CD4-positive, CD25-positive, alpha-beta regulatory T cell (primary cell): ENCODE data around the gene EFNB2. TPM values are rescaled to one million over a fixed set of nuclear protein-coding genes. Genes with fewer than 3 reads are reported as not detected.

Experiments
- ATAC-seq, 2 donors: fragments of 150-1000 bp; cut with Tn5 transposase; one replicate each; pipeline ENCODE4 v1.10.0; 2021; ENCODE audit warnings: low read depth in 2 of 2, moderate number of reproducible peaks in 2 of 2, moderate library complexity in 1 of 2
- DNase-seq, 3 donors: peaks; one replicate each; pipeline versions ENCODE4 v3.0.0 to v3.0.0-alpha.2; 2012 to 2022; ENCODE audit warnings: mixed read lengths in 1 of 3
- H3K27ac ChIP-seq: one replicate; pipeline ENCODE4 v1.7.0; 2013; ENCODE audit warnings: mild to moderate bottlenecking, low read length; ENCODE audit not compliant: insufficient read depth, poor library complexity, severe bottlenecking
- H3K27me3 ChIP-seq: one replicate; pipeline ENCODE4 v1.7.0; 2013; ENCODE audit warnings: low read length; ENCODE audit not compliant: control insufficient read depth, insufficient read depth
- H3K36me3 ChIP-seq: one replicate; pipeline ENCODE4 v1.7.0; 2013; ENCODE audit warnings: mild to moderate bottlenecking, low read length, moderate library complexity; ENCODE audit not compliant: control insufficient read depth, insufficient read depth
- H3K4me1 ChIP-seq: 2 replicates; pipeline ENCODE4 v1.7.0; 2013; ENCODE audit warnings: mild to moderate bottlenecking, low read length; ENCODE audit not compliant: insufficient read depth, control insufficient read depth, poor library complexity, severe bottlenecking
- H3K4me3 ChIP-seq: one replicate; pipeline ENCODE4 v1.7.0; 2013; ENCODE audit warnings: low read depth, mild to moderate bottlenecking, low read length, moderate library complexity
- H3K9me3 ChIP-seq, 2 experiments: 1 replicate in 1 of 2; 2 replicates in 1 of 2; pipeline ENCODE4 v1.7.0; 2013; ENCODE audit warnings: low read length in 2 of 2, mild to moderate bottlenecking in 1 of 2, moderate library complexity in 1 of 2; ENCODE audit not compliant: control insufficient read depth in 2 of 2
- H3K27ac Mint-ChIP-seq, 3 donors: one replicate each; pipeline ENCODE4 v1.8.0; 2020 to 2022; ENCODE audit warnings: mild to moderate bottlenecking in 3 of 3, mixed read lengths in 3 of 3, moderate library complexity in 2 of 3
- H3K27me3 Mint-ChIP-seq: one replicate; pipeline ENCODE4 v1.8.0; 2022; ENCODE audit warnings: mild to moderate bottlenecking, mixed read lengths
- H3K36me3 Mint-ChIP-seq: one replicate; pipeline ENCODE4 v1.8.0; 2020; ENCODE audit warnings: mixed read lengths
- H3K4me1 Mint-ChIP-seq, 4 donors: one replicate each; pipeline ENCODE4 v1.8.0; 2020 to 2022; ENCODE audit warnings: mixed read lengths in 4 of 4, mild to moderate bottlenecking in 1 of 4
- H3K4me3 Mint-ChIP-seq, 4 donors: one replicate each; pipeline ENCODE4 v1.8.0; 2020 to 2022; ENCODE audit warnings: mild to moderate bottlenecking in 4 of 4, mixed read lengths in 4 of 4, moderate library complexity in 3 of 4
- H3K9me3 Mint-ChIP-seq, 7 donors: one replicate each; pipeline ENCODE4 v1.8.0; 2020 to 2022; ENCODE audit warnings: mixed read lengths in 7 of 7, mild to moderate bottlenecking in 3 of 7, moderate library complexity in 2 of 7
- polyA plus RNA-seq, 4 donors: library from polyadenylated mRNA; unstranded; fragments of 300-500 nt; fragmentation: Illumina TruSeq; gene quantifications; one replicate each; pipeline ENCODE4 v1.2.3, GENCODE V29; 2021
- total RNA-seq: library from RNA; stranded (reverse); gene quantifications from one replicate; pipeline ENCODE4 v1.2.3, GENCODE V29; 2022

The EFNB2 gene
- total and polyA plus RNA-seq, 5 donors from 2014 or later: 0.20 to 0.49 (median 0.27) TPM; not detected in 2

GRCh38 chr13:106527826-106528225 is 7.6 kb downstream of the EFNB2 start:
- no peak overlapping the region for H3K4me3 Mint-ChIP-seq

GRCh38 chr13:106527445-106527801 is 8.0 kb downstream of the EFNB2 start:
- ATAC-seq (no peak), DNase-seq (no peak)
- H3K4me1 ChIP-seq: no peaks in the 10 kb centered on the region
- H3K27me3 Mint-ChIP-seq: peaks cover 71% of the 10 kb centered on the region
- H3K27me3 ChIP-seq: peaks cover 31% of the 10 kb centered on the region
- no peaks in the 10 kb centered on the region for H3K36me3 Mint-ChIP-seq
- peaks cover 0 to 6% (median 0%) of the 10 kb centered on the region in 4 donors for H3K4me1 Mint-ChIP-seq
- H3K9me3 ChIP-seq: no peaks in the 10 kb centered on the region
- no peak overlapping the region for H3K27ac Mint-ChIP-seq
- no peak overlapping the region for H3K4me3 Mint-ChIP-seq
- no peak overlapping the region for H3K27ac ChIP-seq
- H3K4me3 ChIP-seq: no peak overlapping the region
- H3K36me3 ChIP-seq: no peaks in the 10 kb centered on the region
- peaks cover 0 to 3% (median 0%) of the 10 kb centered on the region in 7 donors for H3K9me3 Mint-ChIP-seq

More at GRCh38 chr13:106527826-106528225, 7.6 kb downstream of the EFNB2 start:
- Mint-ChIP-seq H3K27ac (no peak overlapping the region), H3K4me1 (peaks cover 2 to 10% (median 3%) of the 10 kb centered on the region in 4 donors), H3K36me3 (no peaks in the 10 kb centered on the region), H3K27me3 (peaks cover 71% of the 10 kb centered on the region), H3K9me3 (peaks cover 0 to 3% (median 0%) of the 10 kb centered on the region in 7 donors)
- ATAC-seq (no peak), DNase-seq (no peak)
- Histone ChIP-seq H3K27me3 (peaks cover 33% of the 10 kb centered on the region), H3K36me3 (no peaks in the 10 kb centered on the region), H3K27ac (no peak overlapping the region), H3K4me1 (peaks cover 4% of the 10 kb centered on the region), H3K9me3 (no peaks in the 10 kb centered on the region), H3K4me3 (no peak overlapping the region)

- Mint-ChIP-seq H3K27ac (no peak overlapping the region), H3K27me3 (peaks cover 71% of the 10 kb centered on the region), H3K36me3 (no peaks in the 10 kb centered on the region), H3K4me3 (no peak overlapping the region), H3K4me1 (peaks cover 0 to under 1% (median 0%) of the 10 kb centered on the region in 4 donors), H3K9me3 (peaks cover 0 to 2% (median 0%) of the 10 kb centered on the region in 7 donors)
- no peak overlapping the region for H3K4me3 ChIP-seq
- H3K27me3 ChIP-seq: peaks cover 26% of the 10 kb centered on the region
- DNase-seq (no peak), ATAC-seq (no peak)
- H3K27ac ChIP-seq: no peak overlapping the region
- H3K4me1 ChIP-seq: no peaks in the 10 kb centered on the region
- H3K9me3 ChIP-seq: no peaks in the 10 kb centered on the region
- no peaks in the 10 kb centered on the region for H3K36me3 ChIP-seq
These were observed 8.6 kb downstream of the EFNB2 start for GRCh38 chr13:106526738-106527444.

- Histone ChIP-seq H3K27me3 (peaks cover 16% of the 10 kb centered on the region), H3K27ac (no peak overlapping the region), H3K36me3 (no peaks in the 10 kb centered on the region), H3K9me3 (no peaks in the 10 kb centered on the region), H3K4me1 (no peaks in the 10 kb centered on the region), H3K4me3 (no peak overlapping the region)
- DNase-seq (no peak), ATAC-seq (no peak)
- Mint-ChIP-seq H3K9me3 (peaks cover 0 to 2% (median 0%) of the 10 kb centered on the region in 7 donors), H3K4me3 (no peak overlapping the region), H3K36me3 (no peaks in the 10 kb centered on the region), H3K27ac (no peak overlapping the region), H3K4me1 (no peaks in the 10 kb centered on the region), H3K27me3 (peaks cover 66% of the 10 kb centered on the region)
These were observed 9.6 kb downstream of the EFNB2 start for GRCh38 chr13:106525865-106526264.

- Histone ChIP-seq H3K4me1 (no peaks in the 10 kb centered on the region), H3K27ac (no peak overlapping the region), H3K9me3 (no peaks in the 10 kb centered on the region), H3K27me3 (peaks cover 6% of the 10 kb centered on the region), H3K4me3 (no peak overlapping the region), H3K36me3 (no peaks in the 10 kb centered on the region)
- DNase-seq: no peak
- ATAC-seq: no peak
- H3K27me3 Mint-ChIP-seq: peaks cover 55% of the 10 kb centered on the region
- no peak overlapping the region for H3K27ac Mint-ChIP-seq
- H3K4me3 Mint-ChIP-seq: no peak overlapping the region
- H3K9me3 Mint-ChIP-seq: peaks cover 0 to 2% (median 0%) of the 10 kb centered on the region in 7 donors
- H3K4me1 Mint-ChIP-seq: no peaks in the 10 kb centered on the region
- H3K36me3 Mint-ChIP-seq: no peaks in the 10 kb centered on the region
These were observed 11.4 kb downstream of the EFNB2 start for GRCh38 chr13:106524108-106524507.

- DNase-seq: no peak
These were observed 11.9 kb downstream of the EFNB2 start for GRCh38 chr13:106523576-106523975.

GRCh38 chr13:106522898-106523525 is 12.4 kb downstream of the EFNB2 start:
- peaks cover 0 to 2% (median 0%) of the 10 kb centered on the region in 7 donors for H3K9me3 Mint-ChIP-seq
- H3K27me3 ChIP-seq: peaks cover 4% of the 10 kb centered on the region
- DNase-seq (no peak), ATAC-seq (no peak)
- no peak overlapping the region for H3K4me3 Mint-ChIP-seq
- peaks cover 47% of the 10 kb centered on the region for H3K27me3 Mint-ChIP-seq
- no peaks in the 10 kb centered on the region for H3K36me3 Mint-ChIP-seq
- H3K4me1 Mint-ChIP-seq: no peaks in the 10 kb centered on the region
- H3K27ac ChIP-seq: no peak overlapping the region
- H3K4me1 ChIP-seq: no peaks in the 10 kb centered on the region
- no peaks in the 10 kb centered on the region for H3K9me3 ChIP-seq
- no peaks in the 10 kb centered on the region for H3K36me3 ChIP-seq
- no peak overlapping the region for H3K4me3 ChIP-seq
- H3K27ac Mint-ChIP-seq: peak overlapping the region in 1 of 3 donors; percentile 26

More at GRCh38 chr13:106523576-106523975, 11.9 kb downstream of the EFNB2 start:
- ATAC-seq: no peak
- peak overlapping the region in 1 of 3 donors; percentile 26 for H3K27ac Mint-ChIP-seq
- H3K27me3 Mint-ChIP-seq: peaks cover 52% of the 10 kb centered on the region
- H3K4me3 Mint-ChIP-seq: no peak overlapping the region
- no peaks in the 10 kb centered on the region for H3K4me1 Mint-ChIP-seq
- peaks cover 0 to 2% (median 0%) of the 10 kb centered on the region in 7 donors for H3K9me3 Mint-ChIP-seq
- no peak overlapping the region for H3K27ac ChIP-seq
- no peaks in the 10 kb centered on the region for H3K9me3 ChIP-seq
- H3K4me3 ChIP-seq: no peak overlapping the region
- H3K4me1 ChIP-seq: no peaks in the 10 kb centered on the region
- peaks cover 4% of the 10 kb centered on the region for H3K27me3 ChIP-seq
- no peaks in the 10 kb centered on the region for H3K36me3 ChIP-seq
- H3K36me3 Mint-ChIP-seq: no peaks in the 10 kb centered on the region
